Testis (tissue), 2 donors: Measurements from ENCODE around the gene CHRM1.
"Not testable (repeated sequence)": the region's sequence is repeated elsewhere in the genome, so short reads cannot be mapped to it uniquely, and the experiment has no call there.

Experiments
- POLR2A ChIP-seq: fragments of 450-650 bp; IDR thresholded peaks from one replicate; pipeline ENCODE4 v1.6.1; 2017; ENCODE audit warnings: antibody characterized with exemption, mild to moderate bottlenecking, moderate library complexity
- TF ChIP-seq, protein P1 (sequence below), 3 experiments: fragments of 450-650 bp in 2 of 3; fragments of 200-600 bp in 1 of 3; sonication (generic) in 1 of 3; IDR thresholded peaks; one replicate each; pipeline ENCODE4 v1.5.1; 2016 to 2019; ENCODE audit warnings: antibody characterized with exemption in 3 of 3, mild to moderate bottlenecking in 2 of 3, moderate library complexity in 1 of 3

GRCh38 chr11:62937528-62937927 lies 16.4 kb upstream of the CHRM1 start:
- TF ChIP-seq, protein P1, sequence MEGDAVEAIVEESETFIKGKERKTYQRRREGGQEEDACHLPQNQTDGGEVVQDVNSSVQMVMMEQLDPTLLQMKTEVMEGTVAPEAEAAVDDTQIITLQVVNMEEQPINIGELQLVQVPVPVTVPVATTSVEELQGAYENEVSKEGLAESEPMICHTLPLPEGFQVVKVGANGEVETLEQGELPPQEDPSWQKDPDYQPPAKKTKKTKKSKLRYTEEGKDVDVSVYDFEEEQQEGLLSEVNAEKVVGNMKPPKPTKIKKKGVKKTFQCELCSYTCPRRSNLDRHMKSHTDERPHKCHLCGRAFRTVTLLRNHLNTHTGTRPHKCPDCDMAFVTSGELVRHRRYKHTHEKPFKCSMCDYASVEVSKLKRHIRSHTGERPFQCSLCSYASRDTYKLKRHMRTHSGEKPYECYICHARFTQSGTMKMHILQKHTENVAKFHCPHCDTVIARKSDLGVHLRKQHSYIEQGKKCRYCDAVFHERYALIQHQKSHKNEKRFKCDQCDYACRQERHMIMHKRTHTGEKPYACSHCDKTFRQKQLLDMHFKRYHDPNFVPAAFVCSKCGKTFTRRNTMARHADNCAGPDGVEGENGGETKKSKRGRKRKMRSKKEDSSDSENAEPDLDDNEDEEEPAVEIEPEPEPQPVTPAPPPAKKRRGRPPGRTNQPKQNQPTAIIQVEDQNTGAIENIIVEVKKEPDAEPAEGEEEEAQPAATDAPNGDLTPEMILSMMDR (IDR thresholded peaks at IDR 0.05): not testable (repeated sequence)
- not testable (repeated sequence) for TF ChIP-seq POLR2A
